Heart left ventricle (tissue), 13 donors: ENCODE results near the gene PTPN9.

Experiments used
- POLR2A ChIP-seq, 2 donors: fragments of 450-650 bp; IDR thresholded peaks; one replicate each; pipeline ENCODE4 v1.6.1; 2017; ENCODE audit warnings: antibody characterized with exemption in 2 of 2, mild to moderate bottlenecking in 2 of 2, moderate library complexity in 2 of 2
- TF ChIP-seq, protein P1 (sequence below), 12 donors: fragments of 200-600 bp; sonication (generic) in 4 of 12; IDR thresholded peaks; one replicate each; pipeline versions ENCODE4 v1.5.0 to v1.8.0; 2018 to 2022; ENCODE audit warnings: antibody characterized with exemption in 12 of 12, mild to moderate bottlenecking in 5 of 12
- donor health status: ischemic (EF 13 %, LVEDD 7.1; RV severe dilation, severe dysfunction).
- donor health status: DM: no; HTN: yes; CAD: no.
- donor health status: DM: no; HTN: no; CAD: no.
- donor health status: ischemic (EF 25% LVEDD 6.9; RV normal size, moderate dysfunction).
- donor health status: ischemic (EF 25% LVEDD 5.7; RV mildly dilated, moderate dysfunction).
- donor health status: ischemic (EF 35%, LVEDD 5.7; RV mildly dilated, moderate dysfunction).
- donor health status: nonischemic (EF 11% LVEDD 7.7; RV severe dilation, severe dysfunction).
- donor health status: DM: yes; HTN: yes; CAD: no.
- donor health status: PGD.
- donor health status: ischemic (EF 29% LVEDD 5.4; RV normal size, mild dysfunction).
- donor health status: nonischemic (EF 23%, LVEDD 6.1; RV moderate dilation, normal function).

DNA sequence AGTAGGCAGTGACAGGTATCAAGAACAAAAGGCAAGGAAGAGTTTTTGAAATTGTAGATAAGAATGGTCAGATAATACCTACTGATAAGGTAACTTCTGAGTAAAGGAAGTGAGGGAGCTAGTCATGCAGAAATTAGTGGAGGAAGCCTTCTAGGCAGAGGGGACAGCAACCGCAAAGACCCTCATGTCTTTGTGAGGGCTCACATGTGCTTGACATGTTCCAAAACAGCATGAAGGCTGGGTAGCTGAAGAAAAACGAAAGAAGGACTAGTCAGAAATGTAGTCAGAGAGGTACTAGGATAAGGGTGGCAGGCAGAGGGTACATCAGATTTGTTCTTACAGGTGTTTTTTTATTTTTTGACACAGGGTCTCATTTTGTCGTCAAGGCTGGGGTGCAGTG lies 133.0 kb downstream of the PTPN9 start:
- no peak for TF ChIP-seq POLR2A (IDR thresholded peaks at IDR 0.05)
- TF ChIP-seq, protein P1, sequence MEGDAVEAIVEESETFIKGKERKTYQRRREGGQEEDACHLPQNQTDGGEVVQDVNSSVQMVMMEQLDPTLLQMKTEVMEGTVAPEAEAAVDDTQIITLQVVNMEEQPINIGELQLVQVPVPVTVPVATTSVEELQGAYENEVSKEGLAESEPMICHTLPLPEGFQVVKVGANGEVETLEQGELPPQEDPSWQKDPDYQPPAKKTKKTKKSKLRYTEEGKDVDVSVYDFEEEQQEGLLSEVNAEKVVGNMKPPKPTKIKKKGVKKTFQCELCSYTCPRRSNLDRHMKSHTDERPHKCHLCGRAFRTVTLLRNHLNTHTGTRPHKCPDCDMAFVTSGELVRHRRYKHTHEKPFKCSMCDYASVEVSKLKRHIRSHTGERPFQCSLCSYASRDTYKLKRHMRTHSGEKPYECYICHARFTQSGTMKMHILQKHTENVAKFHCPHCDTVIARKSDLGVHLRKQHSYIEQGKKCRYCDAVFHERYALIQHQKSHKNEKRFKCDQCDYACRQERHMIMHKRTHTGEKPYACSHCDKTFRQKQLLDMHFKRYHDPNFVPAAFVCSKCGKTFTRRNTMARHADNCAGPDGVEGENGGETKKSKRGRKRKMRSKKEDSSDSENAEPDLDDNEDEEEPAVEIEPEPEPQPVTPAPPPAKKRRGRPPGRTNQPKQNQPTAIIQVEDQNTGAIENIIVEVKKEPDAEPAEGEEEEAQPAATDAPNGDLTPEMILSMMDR (IDR thresholded peaks at IDR 0.05) = no peak
